DMS53 treated with DMSO at 0.1 percent for 48 hours (cell line): ENCODE measurements around the gene ISYNA1.

Source experiments
- DNase-seq: peaks from one replicate; lab custom pipeline; 2025; ENCODE audit not compliant: unreplicated experiment; lab: John Stamatoyannopoulos, UW

The ISYNA1 gene

GRCh38 chr19:18445262-18445948 lies 7.5 kb upstream of the ISYNA1 start:
- DNase-seq = no peak

GRCh38 chr19:18444513-18444912 lies 6.6 kb upstream of the ISYNA1 start:
- no peak for DNase-seq

- DNase-seq = no peak
Measured at GRCh38 chr19:18443831-18444230, 5.9 kb upstream of the ISYNA1 start.

- DNase-seq = no peak
Measured at GRCh38 chr19:18443406-18443805, 5.5 kb upstream of the ISYNA1 start.

GRCh38 chr19:18442941-18443340 lies 5.0 kb upstream of the ISYNA1 start:
- DNase-seq = no peak

GRCh38 chr19:18441804-18442788 lies 4.2 kb upstream of the ISYNA1 start:
- no peak for DNase-seq

GRCh38 chr19:18440936-18441803 lies 3.2 kb upstream of the ISYNA1 start:
- DNase-seq = no peak

- DNase-seq = no peak
Measured at GRCh38 chr19:18440415-18440877, 2.5 kb upstream of the ISYNA1 start.

GRCh38 chr19:18439910-18440237 lies 1.9 kb upstream of the ISYNA1 start:
- DNase-seq = no peak

- no peak for DNase-seq
Measured at GRCh38 chr19:18439025-18439909, 1.3 kb upstream of the ISYNA1 start.

- DNase-seq = no peak
Measured at GRCh38 chr19:18438331-18439024, 545 bp upstream of the ISYNA1 start.

- DNase-seq = no peak
Measured at GRCh38 chr19:18436671-18437490, 1.1 kb downstream of the ISYNA1 start.

GRCh38 chr19:18435842-18436670 lies 1.9 kb downstream of the ISYNA1 start:
- no peak for DNase-seq

GRCh38 chr19:18435178-18435841 lies 2.6 kb downstream of the ISYNA1 start:
- DNase-seq = no peak

GRCh38 chr19:18434411-18435175 lies 3.3 kb downstream of the ISYNA1 start:
- no peak for DNase-seq

- no peak for DNase-seq
Measured at GRCh38 chr19:18433735-18434398, 4.1 kb downstream of the ISYNA1 start.
